AG09309 (cell line): ENCODE measurements around the gene HEATR5B.
"Not testable (repeated sequence)": the region's sequence is repeated elsewhere in the genome, so short reads cannot be mapped to it uniquely, and the experiment has no call there.

ENCODE experiments used
- DNase-seq: peaks from one replicate; pipeline ENCODE4 v3.0.0-alpha.2; 2010; ENCODE audit warnings: low read depth
- H3K4me3 ChIP-seq: 2 replicates; pipeline ENCODE4 v1.5.1; 2011; ENCODE audit warnings: mild to moderate bottlenecking, low read depth, low read length, moderate library complexity; ENCODE audit not compliant: control insufficient read depth
- CTCF ChIP-seq: IDR thresholded peaks from 2 replicates; pipeline ENCODE4 v1.5.1; 2011; ENCODE audit warnings: mild to moderate bottlenecking, low read depth, low read length, inconsistent platforms; ENCODE audit not compliant: insufficient read depth, control insufficient read depth; ENCODE audit errors: missing control alignments

Gene HEATR5B

GRCh38 chr2:37000988-37001556 lies 83.1 kb downstream of the HEATR5B start:
- TF ChIP-seq CTCF, result no peak
- no peak for DNase-seq
- H3K4me3 ChIP-seq, result no peak overlapping the region

DNA sequence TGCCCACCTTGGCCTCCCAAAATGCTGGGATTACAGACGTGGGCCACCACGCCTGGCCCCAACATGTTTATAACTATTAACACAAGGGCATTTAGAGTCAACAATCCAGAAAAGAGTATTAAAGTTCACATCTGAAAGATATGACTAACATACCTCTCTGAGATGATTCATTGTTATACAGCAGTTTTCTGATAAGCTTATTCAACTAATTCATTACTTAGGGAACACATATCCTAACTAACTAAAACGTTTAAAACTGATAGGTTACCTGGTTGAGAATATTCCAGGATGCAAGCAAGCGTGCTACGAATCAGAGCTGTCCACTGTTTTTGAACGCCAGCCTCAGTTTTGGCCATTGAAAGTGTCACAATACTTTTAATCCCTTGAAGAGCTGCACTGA lies 83.9 kb downstream of the HEATR5B start:
- no peak for TF ChIP-seq CTCF
- H3K4me3 ChIP-seq, result no peak overlapping the region
- DNase-seq, result no peak

DNA sequence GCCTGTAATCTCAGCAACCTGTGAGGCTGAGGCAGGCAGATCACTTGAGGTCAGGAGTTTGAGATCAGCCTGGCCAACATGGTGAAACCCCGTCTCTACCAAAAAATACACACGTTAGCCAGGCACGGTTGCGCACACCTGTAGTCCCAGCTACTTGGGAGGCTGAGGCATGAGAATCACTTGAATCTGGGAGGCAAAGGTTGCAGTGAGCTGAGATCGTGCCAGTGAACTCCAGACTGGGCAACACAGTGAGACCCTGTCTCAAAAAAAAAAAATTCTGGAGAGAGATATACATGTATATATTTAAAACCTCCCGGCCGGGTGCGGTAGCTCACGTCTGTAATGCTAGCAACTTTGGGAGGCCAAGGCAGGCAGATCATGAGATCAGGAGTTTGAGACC lies 84.8 kb downstream of the HEATR5B start:
- H3K4me3 ChIP-seq, DNase-seq: not testable (repeated sequence)

GRCh38 chr2:36993841-36994620 lies 90.1 kb downstream of the HEATR5B start:
- TF ChIP-seq CTCF, result no peak
- no peak for DNase-seq
- H3K4me3 ChIP-seq, result no peak overlapping the region

GRCh38 chr2:36988008-36988407 lies 96.2 kb downstream of the HEATR5B start:
- TF ChIP-seq CTCF, result no peak
- no peak for DNase-seq
- no peak overlapping the region for H3K4me3 ChIP-seq

- DNase-seq, result no peak
- H3K4me3 ChIP-seq, result no peak overlapping the region
- no peak for TF ChIP-seq CTCF
These were observed 101.7 kb downstream of the HEATR5B start for GRCh38 chr2:36982467-36982866.

DNA sequence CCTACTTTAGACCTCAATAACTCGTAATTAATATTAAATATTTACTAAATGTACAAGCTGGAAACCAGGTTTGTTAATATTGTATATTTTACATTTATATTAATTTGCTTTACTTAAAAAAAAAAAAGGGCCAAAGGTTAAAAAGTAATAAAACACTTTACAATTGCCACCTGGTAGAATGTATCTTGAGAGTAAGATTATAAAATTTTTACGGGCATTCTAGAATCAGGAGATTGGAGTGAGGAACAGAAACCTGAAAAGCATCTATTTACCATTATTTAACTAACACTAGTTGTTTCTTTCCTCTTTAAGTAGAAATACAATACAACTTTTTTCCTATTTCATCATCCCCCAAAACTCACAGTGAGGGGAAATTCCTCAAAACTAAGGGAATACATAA lies 102.3 kb downstream of the HEATR5B start:
- no peak overlapping the region for H3K4me3 ChIP-seq
- no peak for DNase-seq
- TF ChIP-seq CTCF, result no peak

- not testable (repeated sequence) for H3K4me3 ChIP-seq, DNase-seq
These were observed 105.2 kb downstream of the HEATR5B start for GRCh38 chr2:36979007-36979406.
